Gastrocnemius medialis (tissue), 4 donors: Measurements from ENCODE around the gene SEMA5B. TPM values are rescaled to one million over a fixed set of nuclear protein-coding genes. Genes with fewer than 3 reads are reported as not detected.

Experiments
- ATAC-seq, 2 donors: fragments of 150-250 bp; one replicate each; pipeline ENCODE4 v1.9.1; 2016
- DNase-seq, 2 donors: peaks; one replicate each; pipeline ENCODE4 v3.0.0-alpha.2; 2019
- H3K27ac ChIP-seq, 4 donors: fragments of 200-600 bp; sonication (generic); 1 replicate in 1 of 4; 2 replicates in 3 of 4; pipeline ENCODE4 v1.5.1; 2016 to 2018; ENCODE audit warnings: mild to moderate bottlenecking in 2 of 4, moderate library complexity in 1 of 4
- H3K27me3 ChIP-seq, 3 donors: fragments of 200-600 bp; sonication (generic) in 2 of 3; 1 replicate in 1 of 3; 2 replicates in 2 of 3; pipeline versions ENCODE4 v1.5.1 to v1.6.0; 2016 to 2019; ENCODE audit warnings: mild to moderate bottlenecking in 1 of 3, moderate library complexity in 1 of 3
- H3K36me3 ChIP-seq, 2 donors: fragments of 200-600 bp; sonication (generic) in 1 of 2; one replicate each; pipeline ENCODE4 v1.5.1; 2017 to 2018
- H3K4me1 ChIP-seq, 2 donors: fragments of 200-600 bp; sonication (generic) in 1 of 2; one replicate each; pipeline ENCODE4 v1.5.1; 2016 to 2017; ENCODE audit warnings: mild to moderate bottlenecking in 2 of 2
- H3K4me3 ChIP-seq, 4 donors: fragments of 200-600 bp; sonication (generic) in 3 of 4; 1 replicate in 1 of 4; 2 replicates in 3 of 4; pipeline ENCODE4 v1.5.1; 2016 to 2019; ENCODE audit warnings: mild to moderate bottlenecking in 2 of 4
- H3K9me3 ChIP-seq, 3 donors: fragments of 200-600 bp; sonication (generic) in 2 of 3; 1 replicate in 1 of 3; 2 replicates in 2 of 3; pipeline ENCODE4 v1.5.1; 2016 to 2019
- CTCF ChIP-seq, 5 experiments: fragments of 450-650 bp in 3 of 5; fragments of 200-600 bp in 2 of 5; sonication (generic) in 2 of 5; IDR thresholded peaks in 4 of 5; conservative IDR thresholded peaks in 1 of 5; 1 replicate in 4 of 5; 2 replicates in 1 of 5; pipeline ENCODE4 v1.5.1; 2016 to 2019; ENCODE audit warnings: antibody characterized with exemption in 5 of 5, mild to moderate bottlenecking in 3 of 5, moderate library complexity in 3 of 5
- POLR2A ChIP-seq, 2 donors: fragments of 450-650 bp; IDR thresholded peaks; one replicate each; pipeline ENCODE4 v1.6.1; 2017; ENCODE audit warnings: antibody characterized with exemption in 2 of 2, mild to moderate bottlenecking in 2 of 2, moderate library complexity in 2 of 2
- in situ Hi-C, 4 donors: fragments of 200-750 bp; cut with MboI; loops; one replicate each; pipeline versions ENCODE4 v1.15.0 to v1.8.0; 2017; ENCODE audit warnings: low sequenced_read_pairs in 4 of 4
- intact Hi-C: fragments of 100-400 bp; cut with DNase I; formaldehyde crosslinking; loops from one replicate; pipeline ENCODE4 v1.15.1; 2023; ENCODE audit warnings: low total_unique reads
- total RNA-seq, 4 donors: library from RNA; depleted of rRNA; stranded (reverse); fragments of >200 nt; gene quantifications; one replicate each; pipeline versions ENCODE4 v1.1.0 to v1.2.3, GENCODE V29; 2016

Gene SEMA5B
- total RNA-seq, 4 donors from 2014 or later, result 0.10 to 0.26 TPM; not detected in 2

- no peaks in the 10 kb centered on the region for H3K36me3 ChIP-seq
- H3K27me3 ChIP-seq, result no peaks in the 10 kb centered on the region
- intact Hi-C loops, result no loop called here
- in situ Hi-C loops, result loop anchor here in 2 of 4 donors (25.0 kb wide), 1 partner anchor 315 kb away; no protein-coding TSS in a partner anchor
- H3K27ac ChIP-seq, result no peak overlapping the region
- DNase-seq (no peak), ATAC-seq (no peak)
- no peaks in the 10 kb centered on the region for H3K4me1 ChIP-seq
- no peaks in the 10 kb centered on the region for H3K9me3 ChIP-seq
- no peak overlapping the region for H3K4me3 ChIP-seq
- TF ChIP-seq CTCF (IDR thresholded peaks at IDR 0.05 in 4 of 5, conservative IDR thresholded peaks at IDR 0.05 in 1 of 5) (no peak), POLR2A (IDR thresholded peaks at IDR 0.05) (no peak)
Measured at GRCh38 chr3:122947196-122947595, 80.4 kb downstream of the SEMA5B start.

GRCh38 chr3:122946185-122946584 lies 81.4 kb downstream of the SEMA5B start:
- H3K9me3 ChIP-seq, result no peaks in the 10 kb centered on the region
- ATAC-seq, result no peak
- TF ChIP-seq POLR2A (IDR thresholded peaks at IDR 0.05), result no peak
- no peak for TF ChIP-seq CTCF (IDR thresholded peaks at IDR 0.05 in 4 of 5, conservative IDR thresholded peaks at IDR 0.05 in 1 of 5)
- no peaks in the 10 kb centered on the region for H3K36me3 ChIP-seq
- H3K4me3 ChIP-seq, result no peak overlapping the region
- no peaks in the 10 kb centered on the region for H3K4me1 ChIP-seq
- in situ Hi-C loops, result loop anchor here in 2 of 4 donors (25.0 kb wide), 1 partner anchor 316 kb away; no protein-coding TSS in a partner anchor
- no peak overlapping the region for H3K27ac ChIP-seq
- H3K27me3 ChIP-seq, result no peaks in the 10 kb centered on the region
- no peak for DNase-seq
- intact Hi-C loops, result no loop called here

DNA sequence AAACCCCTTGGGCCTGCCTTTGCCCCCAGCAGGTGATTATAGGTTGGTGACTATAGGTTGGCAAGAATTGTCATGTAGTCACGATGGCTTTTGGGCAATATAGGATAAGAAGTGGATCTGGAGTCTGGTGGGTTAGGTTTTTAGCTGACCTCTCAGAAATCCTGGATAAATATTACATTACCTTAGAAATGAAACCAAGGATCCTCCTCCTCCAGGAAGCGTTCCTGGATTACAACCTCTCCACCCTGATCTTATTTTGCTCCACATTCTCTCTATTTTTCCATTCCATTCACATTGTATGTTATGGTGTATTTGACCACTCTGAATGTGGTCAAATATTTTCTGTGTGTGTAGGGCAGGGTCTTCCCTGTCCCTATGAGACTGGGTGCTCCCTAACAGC lies 82.3 kb downstream of the SEMA5B start:
- H3K36me3 ChIP-seq, result no peaks in the 10 kb centered on the region
- in situ Hi-C loops, result loop anchor here in 2 of 4 donors (25.0 kb wide), 1 partner anchor 317 kb away; no protein-coding TSS in a partner anchor
- intact Hi-C loops, result no loop called here
- no peak for DNase-seq
- H3K27me3 ChIP-seq, result no peaks in the 10 kb centered on the region
- no peak overlapping the region for H3K4me3 ChIP-seq
- no peak for ATAC-seq
- no peaks in the 10 kb centered on the region for H3K9me3 ChIP-seq
- no peak overlapping the region for H3K27ac ChIP-seq
- TF ChIP-seq CTCF (IDR thresholded peaks at IDR 0.05 in 4 of 5, conservative IDR thresholded peaks at IDR 0.05 in 1 of 5) (no peak), POLR2A (IDR thresholded peaks at IDR 0.05) (no peak)
- no peaks in the 10 kb centered on the region for H3K4me1 ChIP-seq

- TF ChIP-seq POLR2A (IDR thresholded peaks at IDR 0.05) (no peak), CTCF (IDR thresholded peaks at IDR 0.05 in 4 of 5, conservative IDR thresholded peaks at IDR 0.05 in 1 of 5) (no peak)
- Histone ChIP-seq H3K4me3 (no peak overlapping the region), H3K36me3 (no peaks in the 10 kb centered on the region), H3K27me3 (no peaks in the 10 kb centered on the region), H3K4me1 (no peaks in the 10 kb centered on the region), H3K27ac (no peak overlapping the region), H3K9me3 (no peaks in the 10 kb centered on the region)
- no peak for ATAC-seq
- in situ Hi-C loops, result loop anchor here in 2 of 4 donors (25.0 kb wide), 1 partner anchor 318 kb away; no protein-coding TSS in a partner anchor
- no peak for DNase-seq
- intact Hi-C loops, result no loop called here
Measured at GRCh38 chr3:122944671-122945161, 82.8 kb downstream of the SEMA5B start.

GRCh38 chr3:122943828-122944190 lies 83.8 kb downstream of the SEMA5B start:
- no peak for ATAC-seq
- H3K9me3 ChIP-seq, result no peaks in the 10 kb centered on the region
- H3K36me3 ChIP-seq, result no peaks in the 10 kb centered on the region
- DNase-seq, result no peak
- no peak overlapping the region for H3K4me3 ChIP-seq
- no peaks in the 10 kb centered on the region for H3K4me1 ChIP-seq
- in situ Hi-C loops, result loop anchor here in 2 of 4 donors (25.0 kb wide), 1 partner anchor 318 kb away; no protein-coding TSS in a partner anchor
- no peak overlapping the region for H3K27ac ChIP-seq
- intact Hi-C loops, result loop anchor here (1.0 to 2.0 kb wide), 2 partner anchors 84 to 315 kb away; no protein-coding TSS in a partner anchor
- no peaks in the 10 kb centered on the region for H3K27me3 ChIP-seq
- no peak for TF ChIP-seq POLR2A (IDR thresholded peaks at IDR 0.05)
- TF ChIP-seq CTCF (IDR thresholded peaks at IDR 0.05 in 4 of 5, conservative IDR thresholded peaks at IDR 0.05 in 1 of 5), result no peak
